HEK293 (cell line): ENCODE results near the gene SLC27A2.

Experiments
- CTCF ChIA-PET: fragments of 350-600 bp; formaldehyde crosslinking; extraction: SDS; loops from one replicate; lab custom pipeline; 2021; ENCODE audit warnings: antibody characterized with exemption; lab: Yijun Ruan, JAX
- POLR2A ChIA-PET: fragments of 300-600 bp; formaldehyde crosslinking; extraction: SDS; loops from one replicate; lab custom pipeline; 2020; ENCODE audit warnings: antibody characterized with exemption, inconsistent platforms; lab: Yijun Ruan, JAX
- H3K27ac ChIP-seq: fragments of 200-500 bp; sonication (Bioruptor generic); 2 replicates; pipeline ENCODE4 v1.5.1; 2014; ENCODE audit warnings: low read depth, low read length, control low read depth, inconsistent platforms; ENCODE audit errors: extremely low read depth
- H3K36me3 ChIP-seq, 2 experiments: fragments of 200-500 bp in 1 of 2; sonication (Bioruptor generic) in 1 of 2; 1 replicate in 1 of 2; 2 replicates in 1 of 2; pipeline ENCODE4 v1.5.1; 2014 to 2017; ENCODE audit warnings: inconsistent platforms in 2 of 2, low read length in 2 of 2; ENCODE audit not compliant: control insufficient read depth in 2 of 2, insufficient read depth in 1 of 2
- H3K4me1 ChIP-seq: fragments of 200-500 bp; sonication (Bioruptor generic); 2 replicates; pipeline ENCODE4 v1.5.1; 2014; ENCODE audit warnings: mild to moderate bottlenecking, low read length, inconsistent platforms; ENCODE audit not compliant: control insufficient read depth, insufficient read depth
- H3K4me3 ChIP-seq: 2 replicates; pipeline ENCODE4 v1.5.1; 2011; ENCODE audit warnings: low read depth, mild to moderate bottlenecking, control low read depth, low read length, moderate library complexity
- H3K9me3 ChIP-seq: fragments of 200-500 bp; sonication (Bioruptor generic); 2 replicates; pipeline ENCODE4 v1.5.1; 2014; ENCODE audit warnings: low read depth, low read length, inconsistent platforms; ENCODE audit not compliant: control insufficient read depth, insufficient read depth
- EGR2 ChIP-seq: fragments of 450-650 bp; formaldehyde crosslinking; IDR thresholded peaks from 2 replicates; pipeline ENCODE4 v1.5.1; 2016; ENCODE audit warnings: low read depth, missing biosample characterization, missing genetic modification characterization
- HOXC10 ChIP-seq: sonication (generic); formaldehyde crosslinking; IDR thresholded peaks from 2 replicates; pipeline ENCODE4 v1.8.1; 2023; ENCODE audit warnings: mild to moderate bottlenecking, missing genetic modification reagents
- INSM2 ChIP-seq: fragments of 450-650 bp; formaldehyde crosslinking; IDR thresholded peaks from 2 replicates; pipeline ENCODE4 v1.5.1; 2016; ENCODE audit warnings: missing biosample characterization, missing genetic modification characterization
- KLF16 ChIP-seq: fragments of 450-650 bp; formaldehyde crosslinking; IDR thresholded peaks from 2 replicates; pipeline ENCODE4 v1.5.1; 2017; ENCODE audit warnings: missing biosample characterization, missing genetic modification characterization
- KLF9 ChIP-seq: fragments of 450-650 bp; formaldehyde crosslinking; IDR thresholded peaks from 2 replicates; pipeline ENCODE4 v1.5.1; 2016; ENCODE audit warnings: missing biosample characterization, missing genetic modification characterization, low read depth
- SCRT1 ChIP-seq: fragments of 450-650 bp; formaldehyde crosslinking; IDR thresholded peaks from 2 replicates; pipeline ENCODE4 v1.5.1; 2016; ENCODE audit warnings: missing biosample characterization, missing genetic modification characterization, borderline replicate concordance
- ZFHX2 ChIP-seq: fragments of 450-650 bp; formaldehyde crosslinking; conservative IDR thresholded peaks from 2 replicates; pipeline ENCODE4 v1.5.1; 2016; ENCODE audit warnings: missing biosample characterization, missing genetic modification characterization
- ZFP69B ChIP-seq: fragments of 450-650 bp; formaldehyde crosslinking; IDR thresholded peaks from 2 replicates; pipeline ENCODE4 v1.5.1; 2016; ENCODE audit warnings: missing biosample characterization, missing genetic modification characterization
- ZNF16 ChIP-seq: fragments of 450-650 bp; formaldehyde crosslinking; IDR thresholded peaks from 2 replicates; pipeline ENCODE4 v1.5.1; 2016; ENCODE audit warnings: low read depth, missing biosample characterization, missing genetic modification characterization
- ZNF175 ChIP-seq: fragments of 450-650 bp; formaldehyde crosslinking; IDR thresholded peaks from 2 replicates; pipeline ENCODE4 v1.5.1; 2016; ENCODE audit warnings: missing biosample characterization, missing genetic modification characterization
- ZNF214 ChIP-seq: fragments of 450-650 bp; formaldehyde crosslinking; IDR thresholded peaks from 2 replicates; pipeline ENCODE4 v1.5.1; 2017; ENCODE audit warnings: missing biosample characterization, mild to moderate bottlenecking, missing genetic modification characterization, borderline replicate concordance
- ZNF239 ChIP-seq: fragments of 450-650 bp; formaldehyde crosslinking; IDR thresholded peaks from 2 replicates; pipeline ENCODE4 v1.5.1; 2016; ENCODE audit warnings: missing biosample characterization, missing genetic modification characterization
- ZNF266 ChIP-seq: fragments of 450-650 bp; formaldehyde crosslinking; IDR thresholded peaks from 2 replicates; pipeline ENCODE4 v1.5.1; 2016; ENCODE audit warnings: missing biosample characterization, missing genetic modification characterization, low read depth
- ZNF324 ChIP-seq: fragments of 450-650 bp; formaldehyde crosslinking; IDR thresholded peaks from 2 replicates; pipeline ENCODE4 v1.5.1; 2016; ENCODE audit warnings: missing biosample characterization, missing genetic modification characterization
- ZNF423 ChIP-seq: fragments of 450-650 bp; formaldehyde crosslinking; IDR thresholded peaks from 2 replicates; pipeline ENCODE4 v1.5.1; 2016; ENCODE audit warnings: missing biosample characterization, missing genetic modification characterization
- ZNF658 ChIP-seq: fragments of 450-650 bp; formaldehyde crosslinking; IDR thresholded peaks from 2 replicates; pipeline ENCODE4; 2016; ENCODE audit warnings: missing biosample characterization, missing genetic modification characterization
- ZNF76 ChIP-seq: fragments of 450-650 bp; formaldehyde crosslinking; IDR thresholded peaks from 2 replicates; pipeline ENCODE4; 2016; ENCODE audit warnings: low read depth, missing biosample characterization, missing genetic modification characterization, borderline replicate concordance
- ZNF843 ChIP-seq: fragments of 450-650 bp; formaldehyde crosslinking; IDR thresholded peaks from 2 replicates; pipeline ENCODE4 v1.5.1; 2016; ENCODE audit warnings: missing biosample characterization, missing genetic modification characterization
- ZSCAN23 ChIP-seq: fragments of 450-650 bp; formaldehyde crosslinking; IDR thresholded peaks from 2 replicates; pipeline ENCODE4 v1.5.1; 2016; ENCODE audit warnings: missing biosample characterization, missing genetic modification characterization
- TF ChIP-seq, protein P1 (sequence below): fragments of 450-650 bp; formaldehyde crosslinking; IDR thresholded peaks from 2 replicates; pipeline ENCODE4 v1.5.1; 2016; ENCODE audit warnings: missing biosample characterization, missing genetic modification characterization, low read depth
- TF ChIP-seq, protein P2 (sequence below): fragments of 450-650 bp; formaldehyde crosslinking; IDR thresholded peaks from 2 replicates; pipeline ENCODE4 v1.5.1; 2017; ENCODE audit warnings: missing biosample characterization, missing genetic modification characterization

SLC27A2 gene

GRCh38 chr15:50192164-50192563 lies 10.2 kb downstream of the SLC27A2 start:
- Histone ChIP-seq H3K4me3 (no peak overlapping the region), H3K4me1 (no peaks in the 10 kb centered on the region), H3K9me3 (no peaks in the 10 kb centered on the region), H3K27ac (no peak overlapping the region), H3K36me3 (no peaks in the 10 kb centered on the region)
- ChIA-PET POLR2A (no interaction called here), CTCF (interaction anchor here (0.6 kb wide), 1 partner anchor 971 kb away, joined by 5 read pairs; no protein-coding TSS in a partner anchor)
- TF ChIP-seq ZNF266 (tag by site-specific recombination) (no peak), ZNF423 (tag by site-specific recombination) (no peak), ZNF175 (no peak), ZNF843 (tag by site-specific recombination) (no peak), SCRT1 (tag by site-specific recombination) (no peak), ZNF16 (tag by site-specific recombination) (no peak), ZFP69B (tag by site-specific recombination) (no peak), ZNF76 (no peak), KLF16 (no peak), ZFHX2 (tag by site-specific recombination) (no peak), HOXC10 (CRISPR knock-in tag) (no peak), ZSCAN23 (no peak), ZNF324 (tag by site-specific recombination) (no peak), ZNF239 (tag by site-specific recombination) (no peak), KLF9 (tag by site-specific recombination) (no peak), ZNF658 (tag by site-specific recombination) (no peak), INSM2 (tag by site-specific recombination) (no peak)
- TF ChIP-seq, protein P1, sequence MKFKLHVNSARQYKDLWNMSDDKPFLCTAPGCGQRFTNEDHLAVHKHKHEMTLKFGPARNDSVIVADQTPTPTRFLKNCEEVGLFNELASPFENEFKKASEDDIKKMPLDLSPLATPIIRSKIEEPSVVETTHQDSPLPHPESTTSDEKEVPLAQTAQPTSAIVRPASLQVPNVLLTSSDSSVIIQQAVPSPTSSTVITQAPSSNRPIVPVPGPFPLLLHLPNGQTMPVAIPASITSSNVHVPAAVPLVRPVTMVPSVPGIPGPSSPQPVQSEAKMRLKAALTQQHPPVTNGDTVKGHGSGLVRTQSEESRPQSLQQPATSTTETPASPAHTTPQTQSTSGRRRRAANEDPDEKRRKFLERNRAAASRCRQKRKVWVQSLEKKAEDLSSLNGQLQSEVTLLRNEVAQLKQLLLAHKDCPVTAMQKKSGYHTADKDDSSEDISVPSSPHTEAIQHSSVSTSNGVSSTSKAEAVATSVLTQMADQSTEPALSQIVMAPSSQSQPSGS (tag by site-specific recombination) = no peak
- TF ChIP-seq, protein P2, sequence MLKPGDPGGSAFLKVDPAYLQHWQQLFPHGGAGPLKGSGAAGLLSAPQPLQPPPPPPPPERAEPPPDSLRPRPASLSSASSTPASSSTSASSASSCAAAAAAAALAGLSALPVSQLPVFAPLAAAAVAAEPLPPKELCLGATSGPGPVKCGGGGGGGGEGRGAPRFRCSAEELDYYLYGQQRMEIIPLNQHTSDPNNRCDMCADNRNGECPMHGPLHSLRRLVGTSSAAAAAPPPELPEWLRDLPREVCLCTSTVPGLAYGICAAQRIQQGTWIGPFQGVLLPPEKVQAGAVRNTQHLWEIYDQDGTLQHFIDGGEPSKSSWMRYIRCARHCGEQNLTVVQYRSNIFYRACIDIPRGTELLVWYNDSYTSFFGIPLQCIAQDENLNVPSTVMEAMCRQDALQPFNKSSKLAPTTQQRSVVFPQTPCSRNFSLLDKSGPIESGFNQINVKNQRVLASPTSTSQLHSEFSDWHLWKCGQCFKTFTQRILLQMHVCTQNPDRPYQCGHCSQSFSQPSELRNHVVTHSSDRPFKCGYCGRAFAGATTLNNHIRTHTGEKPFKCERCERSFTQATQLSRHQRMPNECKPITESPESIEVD (tag by site-specific recombination) = no peak

DNA sequence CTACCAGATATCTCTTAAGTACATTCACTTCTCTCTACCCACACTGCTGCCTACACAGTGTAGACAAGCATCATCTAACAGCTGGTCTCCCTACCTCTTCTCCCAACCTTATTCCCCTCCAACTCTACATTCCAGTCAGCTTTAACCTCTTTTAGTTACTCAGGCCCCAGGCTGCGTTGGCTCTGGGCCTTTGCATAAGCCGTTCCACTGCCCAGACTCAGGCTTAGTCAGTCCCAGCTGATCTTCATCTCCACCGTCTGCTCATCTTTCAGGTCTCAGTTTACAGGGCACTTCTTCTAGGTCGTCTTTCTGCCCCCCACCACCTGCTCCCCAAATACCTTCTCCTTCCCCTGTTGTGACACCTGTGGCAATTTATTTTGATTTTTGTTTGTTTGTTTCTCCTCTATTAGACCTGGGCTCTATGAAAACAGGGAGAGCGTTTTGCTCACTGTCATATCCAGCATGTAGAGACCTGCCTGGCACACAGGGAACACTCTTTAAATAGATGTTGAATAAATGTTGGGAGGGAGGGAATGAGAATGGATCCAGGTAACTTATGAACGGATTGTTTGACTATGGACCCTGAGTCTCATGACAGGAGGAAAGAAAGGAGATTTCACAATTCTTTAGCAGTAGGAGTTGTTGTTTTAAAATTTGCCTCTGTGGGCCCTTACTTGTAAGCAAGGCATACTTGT lies 11.1 kb downstream of the SLC27A2 start:
- Histone ChIP-seq H3K4me3 (no peak overlapping the region), H3K4me1 (no peaks in the 10 kb centered on the region), H3K9me3 (no peaks in the 10 kb centered on the region), H3K27ac (no peak overlapping the region), H3K36me3 (no peaks in the 10 kb centered on the region)
- TF ChIP-seq EGR2 (tag by site-specific recombination) (peak; percentile 21; the same call in 1 of the 2 replicates), ZNF214 (tag by site-specific recombination) (no peak)
- ChIA-PET CTCF (interaction anchor here (0.6 kb wide), 1 partner anchor 95 kb away, joined by 3 read pairs; no protein-coding TSS in a partner anchor), POLR2A (no interaction called here)
